ENCODE results near the gene SOX21.

Gene SOX21

DNA sequence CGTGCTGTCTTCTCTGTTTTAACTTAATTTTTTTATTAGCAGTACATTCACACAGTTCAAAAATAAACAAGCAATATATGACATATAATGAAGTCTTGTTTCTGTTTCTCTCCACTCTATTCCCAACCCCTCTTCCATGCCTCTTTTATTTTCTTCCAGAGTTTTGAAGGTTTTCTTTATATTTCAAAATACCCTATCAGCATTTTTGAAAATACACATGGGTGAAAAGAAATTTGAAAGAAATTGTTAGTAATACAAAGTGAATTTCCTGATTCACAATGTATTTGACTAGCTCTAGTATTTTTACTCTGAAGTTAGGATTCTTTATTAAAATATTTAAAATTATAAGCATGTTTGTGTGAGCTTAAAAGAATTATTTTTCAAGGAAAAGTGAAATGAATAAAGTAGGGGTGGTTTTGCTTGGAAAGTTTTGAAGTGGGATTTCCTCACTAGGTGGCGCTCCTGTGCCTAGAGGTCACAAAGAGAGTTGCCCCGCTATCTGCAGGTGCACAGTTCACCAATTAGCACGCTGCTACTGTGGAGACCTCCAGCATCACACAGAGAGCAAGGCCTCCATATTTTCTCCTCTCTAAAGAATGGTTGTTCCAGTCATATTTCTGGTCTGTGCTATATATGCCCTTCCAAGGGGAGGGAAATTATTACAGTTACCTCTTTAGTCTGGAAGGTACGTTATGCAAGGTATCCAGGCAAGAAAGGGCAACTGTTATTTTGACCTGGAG lies 37.6 kb downstream of the SOX21 start:
- no peak for DNase-seq

DNA sequence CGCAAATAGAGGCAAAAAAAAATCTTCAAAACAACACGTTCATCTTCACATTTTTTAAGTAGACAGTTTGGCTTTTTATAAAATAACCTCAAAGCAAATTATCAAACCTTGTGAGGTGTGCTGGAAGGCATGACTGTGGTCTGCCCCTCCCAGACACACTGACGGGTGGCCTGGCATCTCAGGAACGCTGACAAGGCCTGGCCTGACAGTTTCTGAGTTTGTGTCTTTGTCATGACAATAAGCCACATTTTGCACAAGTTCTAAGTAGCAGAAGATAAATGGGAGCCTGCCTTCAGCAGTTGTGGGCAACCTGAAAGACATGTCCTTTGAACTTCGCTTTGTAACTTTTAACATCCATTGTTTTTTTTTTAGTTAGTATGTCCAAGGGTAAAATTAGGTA lies 38.5 kb downstream of the SOX21 start:
- no peak for DNase-seq

- no peak for DNase-seq
Measured at GRCh38 chr13:94672400-94672799, 39.9 kb downstream of the SOX21 start.

- DNase-seq: no peak
Measured at GRCh38 chr13:94667190-94667589, 45.2 kb downstream of the SOX21 start.

DNA sequence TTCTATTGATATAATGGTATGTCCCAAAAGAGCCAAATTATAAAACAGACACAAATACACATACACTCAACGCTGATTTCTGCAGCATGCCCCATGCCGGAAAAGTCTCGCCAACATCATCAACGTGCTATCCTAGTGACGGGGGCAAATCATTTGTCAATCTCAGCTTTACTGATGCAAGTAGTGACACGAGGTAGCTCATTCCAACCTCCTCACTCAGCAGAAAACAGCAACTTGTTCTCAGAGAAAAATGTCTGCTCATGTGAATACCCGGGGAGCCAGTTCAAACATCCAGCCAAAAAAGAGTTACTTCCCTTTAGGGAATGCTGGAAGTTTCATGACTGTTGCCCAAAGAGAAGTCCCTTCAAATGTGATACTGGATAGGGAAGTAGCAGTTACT lies 46.3 kb downstream of the SOX21 start:
- no peak for DNase-seq

DNA sequence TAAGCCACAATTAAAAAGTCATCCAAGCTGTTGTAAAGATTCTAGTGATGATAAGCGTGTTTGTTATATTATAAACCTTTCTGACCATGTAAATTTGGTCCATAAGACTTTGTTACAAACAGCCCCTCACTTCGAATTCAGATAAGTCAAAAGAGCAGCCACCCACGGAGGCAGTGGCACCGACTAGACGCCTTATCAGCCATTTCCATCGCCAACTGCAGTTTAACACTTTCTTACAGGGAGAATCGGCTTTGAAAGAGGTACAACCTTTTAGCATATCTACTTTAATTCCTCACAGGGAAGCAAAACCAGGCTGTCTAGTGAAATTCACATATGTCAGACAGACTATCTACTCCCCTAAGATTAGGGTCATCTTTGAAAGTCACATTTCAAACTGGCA lies 47.5 kb downstream of the SOX21 start:
- DNase-seq: no peak

DNA sequence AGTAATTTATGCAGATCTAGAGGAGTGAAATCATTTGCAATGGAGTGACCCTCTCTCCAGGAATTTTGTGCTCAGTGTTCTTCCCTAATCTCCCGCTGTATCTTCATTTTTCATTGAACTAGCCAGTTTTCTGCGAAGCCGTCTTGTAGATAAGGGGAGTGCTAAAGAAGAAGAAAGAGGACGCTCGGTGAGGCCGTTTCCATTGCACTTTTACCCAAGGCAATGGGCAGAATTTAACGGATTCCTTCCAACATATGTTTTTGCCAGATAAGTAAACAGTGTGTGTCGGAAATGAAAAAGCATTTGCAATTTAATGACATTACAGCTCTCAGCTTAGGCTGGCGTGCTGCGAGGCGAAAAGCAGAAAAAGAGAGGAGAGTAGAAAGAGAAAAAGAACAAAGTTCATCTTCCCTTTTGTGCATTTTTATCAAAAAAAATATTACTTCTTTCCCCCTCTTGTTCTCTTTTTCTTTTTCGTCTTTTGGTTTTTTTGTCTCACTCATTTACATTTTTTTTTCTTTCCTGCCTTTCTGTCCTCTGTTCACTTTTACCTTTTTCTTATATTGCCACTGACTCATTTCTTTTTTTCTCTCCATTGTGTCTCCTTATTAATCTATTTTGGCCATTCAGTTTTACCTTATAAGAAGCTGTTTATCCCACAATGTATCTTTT lies 49.9 kb downstream of the SOX21 start:
- DNase-seq: no peak

DNA sequence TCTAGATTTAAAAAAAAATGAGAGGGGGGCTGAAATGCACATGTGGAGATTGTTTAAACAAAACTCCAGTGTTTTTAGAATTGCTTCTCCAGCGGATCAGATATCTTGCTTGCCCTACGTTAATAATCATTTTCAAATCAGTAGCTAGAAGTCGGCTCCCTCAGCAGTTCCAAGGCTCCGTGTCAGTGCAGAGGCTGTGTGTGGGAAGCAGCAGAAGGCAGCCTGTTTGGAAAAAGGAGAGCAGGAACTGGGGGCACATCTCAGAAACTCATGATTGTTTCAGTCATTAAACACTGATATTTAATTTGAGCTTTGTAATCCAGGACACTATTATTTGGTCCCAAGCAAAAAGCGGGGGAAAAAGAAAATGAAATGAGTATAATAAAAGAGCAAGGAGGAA lies 50.9 kb downstream of the SOX21 start:
- DNase-seq: no peak

DNA sequence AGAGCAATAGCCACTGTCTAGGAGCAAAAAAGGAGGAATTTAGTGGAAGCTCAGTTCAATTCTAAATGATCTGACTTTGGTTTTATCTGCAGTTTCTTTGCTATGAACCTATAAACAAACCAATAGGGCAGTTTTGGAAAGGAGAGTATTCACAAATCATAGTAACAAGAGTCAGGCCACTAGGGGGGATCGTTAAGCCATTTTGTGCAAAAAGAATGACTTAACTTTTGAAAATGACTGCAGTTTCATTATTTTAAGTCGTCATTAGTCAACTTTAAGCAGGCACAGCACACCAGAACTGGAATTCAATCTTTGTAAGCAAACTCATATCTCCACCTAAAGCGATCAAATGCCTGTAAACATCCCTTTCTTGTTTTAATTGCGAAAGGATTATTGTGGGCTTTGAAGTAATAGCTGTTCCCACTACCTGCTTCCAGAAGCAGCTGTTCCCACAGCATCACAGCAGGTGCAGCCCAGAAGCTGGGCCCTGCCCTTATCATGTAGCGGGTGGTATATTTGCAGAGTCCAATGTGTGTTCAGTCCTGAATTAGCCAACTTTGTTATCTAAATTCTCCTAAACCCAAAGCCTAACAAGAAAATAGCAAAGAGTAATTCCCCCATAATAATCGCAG lies 51.5 kb downstream of the SOX21 start:
- DNase-seq: no peak

Measured in NCI-H2081 treated with DMSO at 0.1 percent for 48 hours (cell line).